ENCODE measurements around the gene TRPC4. TPM values are rescaled to one million over a fixed set of nuclear protein-coding genes. Genes with fewer than 3 reads are reported as not detected.

The TRPC4 gene
- total RNA-seq, 6 experiments from 2014 or later, result 0.07 to 0.74 (median 0.46) TPM; not detected in 2

DNA sequence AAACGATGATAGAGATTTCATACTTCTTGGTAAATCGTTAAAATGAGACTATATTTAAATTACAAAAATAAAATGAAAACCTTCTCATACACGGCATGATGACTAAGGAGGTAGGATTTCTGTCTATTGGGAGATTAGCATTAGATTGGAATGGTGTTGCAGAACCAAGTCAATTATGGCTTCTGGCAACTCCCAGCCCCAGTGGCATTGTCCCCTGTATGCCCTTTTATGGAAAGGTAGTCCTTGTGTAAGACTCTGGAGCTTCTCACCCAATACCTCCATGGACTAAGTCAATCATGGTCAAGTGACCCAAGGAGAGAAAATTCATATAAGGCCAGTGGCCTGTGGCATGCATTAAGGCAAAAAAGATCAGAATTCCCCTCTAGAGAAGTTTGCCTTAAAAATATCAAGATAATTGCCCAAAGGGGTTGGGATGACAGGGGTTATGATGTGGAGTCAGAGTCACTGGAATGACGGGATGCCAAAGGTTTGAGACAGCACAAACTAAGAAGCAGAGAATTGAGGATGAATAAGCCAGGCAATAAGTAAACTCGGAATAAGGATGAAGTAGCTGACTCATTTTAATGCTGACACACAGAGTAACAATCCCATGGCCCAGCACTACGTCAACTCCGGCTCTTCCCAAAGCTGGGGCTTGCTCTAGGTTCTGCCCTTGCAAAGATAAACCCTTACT lies 213.2 kb downstream of the TRPC4 start:
- Histone ChIP-seq H3K4me3 (no peak overlapping the region), H3K27me3 (no peaks in the 10 kb centered on the region), H3K4me1 (no peaks in the 10 kb centered on the region), H3K27ac (no peak overlapping the region), H3K9me3 (no peaks in the 10 kb centered on the region), H3K36me3 (no peaks in the 10 kb centered on the region)
- intact Hi-C loops (cut with DNase I), result no loop called here
- no peak for TF ChIP-seq POLR2A (IDR thresholded peaks at IDR 0.05)
- no peak for TF ChIP-seq CTCF (IDR thresholded peaks at IDR 0.05)
- DNase-seq (no peak), ATAC-seq (no peak)
- 31% methylated on average over 7 of the region's 7 CpGs for WGBS (ENCODE audit: insufficient coverage, low coverage, low lambda C conversion rate, missing lambda C conversion rate)

DNA sequence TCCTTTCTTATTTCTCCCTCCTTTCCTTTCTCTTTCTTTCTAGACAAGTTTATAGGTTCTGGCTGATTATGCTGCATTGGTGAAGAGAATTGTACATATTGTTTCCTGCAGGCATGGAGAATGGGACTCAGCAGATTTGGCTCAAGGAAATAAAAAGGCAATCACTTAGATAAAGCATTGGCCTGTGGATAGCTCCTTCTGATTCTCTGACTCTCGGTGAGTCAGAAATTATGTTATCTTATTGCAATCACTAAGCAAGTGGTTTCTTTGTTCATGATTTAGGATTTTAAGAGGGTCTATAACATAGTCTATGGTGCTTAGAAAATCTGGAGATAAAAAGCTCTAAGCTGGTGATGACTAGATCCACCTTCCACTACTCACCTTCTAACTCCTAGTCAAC lies 217.0 kb downstream of the TRPC4 start:
- no peak for DNase-seq
- no peaks in the 10 kb centered on the region for H3K36me3 ChIP-seq
- ATAC-seq, result no peak
- intact Hi-C loops (cut with DNase I), result no loop called here
- H3K4me1 ChIP-seq, result no peaks in the 10 kb centered on the region
- H3K27me3 ChIP-seq, result no peaks in the 10 kb centered on the region
- no peak for TF ChIP-seq CTCF (IDR thresholded peaks at IDR 0.05)
- TF ChIP-seq POLR2A (IDR thresholded peaks at IDR 0.05), result no peak
- 0% methylated on average over 1 of the region's 1 CpG for WGBS (ENCODE audit: insufficient coverage, low coverage, low lambda C conversion rate, missing lambda C conversion rate)
- H3K27ac ChIP-seq, result no peak overlapping the region
- no peak overlapping the region for H3K4me3 ChIP-seq
- H3K9me3 ChIP-seq, result no peaks in the 10 kb centered on the region

DNA sequence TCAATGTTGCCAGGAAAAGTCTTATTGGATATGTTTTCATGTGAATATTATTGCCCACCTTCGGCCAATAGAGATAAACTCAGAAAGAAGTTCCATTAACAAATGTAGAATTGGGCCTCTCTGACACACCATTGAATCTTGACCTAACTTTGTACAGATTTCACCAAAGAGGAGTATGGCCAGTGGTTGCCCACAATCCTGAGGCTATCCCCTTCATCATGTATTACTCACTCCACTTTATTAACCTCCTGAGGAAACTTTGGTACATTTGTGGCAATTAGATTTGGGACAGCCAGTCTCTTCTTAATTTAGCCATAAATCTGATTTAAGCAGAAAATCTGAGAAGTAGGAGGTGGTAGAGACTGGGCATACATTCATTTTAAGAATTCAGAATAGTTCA lies 217.7 kb downstream of the TRPC4 start:
- H3K27me3 ChIP-seq, result no peaks in the 10 kb centered on the region
- H3K27ac ChIP-seq, result no peak overlapping the region
- no peaks in the 10 kb centered on the region for H3K9me3 ChIP-seq
- intact Hi-C loops (cut with DNase I), result no loop called here
- H3K36me3 ChIP-seq, result no peaks in the 10 kb centered on the region
- DNase-seq (no peak), ATAC-seq (no peak)
- TF ChIP-seq CTCF (IDR thresholded peaks at IDR 0.05) (no peak), POLR2A (IDR thresholded peaks at IDR 0.05) (no peak)
- 58% methylated on average over 1 of the region's 1 CpG for WGBS (ENCODE audit: insufficient coverage, low coverage, low lambda C conversion rate, missing lambda C conversion rate)
- H3K4me1 ChIP-seq, result no peaks in the 10 kb centered on the region
- no peak overlapping the region for H3K4me3 ChIP-seq

DNA sequence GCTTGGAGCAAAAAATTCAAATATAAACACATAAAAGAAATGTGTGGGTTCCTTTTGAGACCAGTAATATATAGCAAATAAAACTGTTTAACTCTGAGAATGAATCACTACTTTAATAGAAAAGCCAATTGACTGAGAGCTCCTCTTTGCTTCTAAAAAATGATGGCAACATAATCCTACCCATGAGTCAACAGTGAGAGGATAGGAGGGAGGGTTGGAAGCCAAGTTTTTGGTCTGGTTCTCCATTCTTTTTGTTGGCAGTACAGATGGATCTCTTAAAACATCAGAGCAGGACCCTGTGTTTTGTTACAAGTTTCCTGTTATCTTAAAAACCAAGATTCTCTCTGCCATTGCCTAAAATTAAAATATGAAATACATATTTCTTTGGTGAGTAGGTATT lies 221.0 kb downstream of the TRPC4 start:
- TF ChIP-seq POLR2A (IDR thresholded peaks at IDR 0.05) (no peak), CTCF (IDR thresholded peaks at IDR 0.05) (no peak)
- ATAC-seq (no peak), DNase-seq (no peak)
- no peaks in the 10 kb centered on the region for H3K36me3 ChIP-seq
- intact Hi-C loops (cut with DNase I), result no loop called here
- H3K27ac ChIP-seq, result no peak overlapping the region
- no peaks in the 10 kb centered on the region for H3K4me1 ChIP-seq
- H3K4me3 ChIP-seq, result no peak overlapping the region
- no peaks in the 10 kb centered on the region for H3K9me3 ChIP-seq
- no peaks in the 10 kb centered on the region for H3K27me3 ChIP-seq
